HG02852 (cell line): ENCODE measurements around the gene MICALL2.

Source experiments
- ATAC-seq: cut with Tn5 transposase; IDR thresholded peaks from one replicate; pipeline ENCODE4 v1.9.1; 2021; ENCODE audit warnings: mild to moderate bottlenecking, moderate library complexity; ENCODE audit not compliant: unreplicated experiment

MICALL2 gene

DNA sequence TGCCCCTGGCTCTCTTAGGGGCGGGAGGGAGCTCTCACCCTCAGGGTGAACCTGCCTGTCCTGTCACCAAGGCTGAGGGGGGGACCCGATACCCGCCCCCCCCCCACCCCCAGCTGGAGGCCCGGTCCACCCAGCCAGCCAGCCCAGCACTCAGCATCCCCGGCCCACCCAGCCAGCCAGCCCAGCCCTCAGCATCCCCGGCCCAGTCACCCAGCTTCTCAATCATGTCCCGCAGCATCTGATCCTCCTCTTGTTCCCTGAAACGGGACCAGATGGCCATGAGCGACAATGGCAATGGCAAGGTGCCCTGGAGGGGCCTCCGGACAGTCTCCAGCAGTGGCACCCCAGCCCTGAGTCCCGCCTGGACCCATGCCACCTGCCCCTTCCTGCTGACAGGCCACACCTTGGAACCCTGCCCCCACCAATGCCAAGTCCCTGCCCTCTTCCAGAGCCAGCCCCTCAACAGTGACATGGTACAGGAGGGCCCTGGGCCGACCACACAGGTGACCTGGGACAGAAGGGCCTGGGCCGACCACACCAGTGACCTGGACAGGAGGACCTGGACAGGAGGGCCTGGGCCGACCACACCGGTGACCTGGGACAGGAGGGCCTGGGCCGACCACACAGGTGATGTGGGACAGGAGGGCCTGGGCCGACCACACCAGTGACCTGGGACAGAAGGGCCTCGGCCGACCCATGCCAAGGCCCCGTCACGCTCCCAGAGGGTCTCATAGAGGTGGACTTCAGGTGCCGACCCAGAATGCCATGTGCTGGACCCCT, 24.2 kb downstream of the MICALL2 start:
- ATAC-seq: no peak

GRCh38 chr7:1434165-1434718, 25.0 kb downstream of the MICALL2 start:
- no peak for ATAC-seq

GRCh38 chr7:1433128-1433920, 25.9 kb downstream of the MICALL2 start:
- no peak for ATAC-seq

- no peak for ATAC-seq
Observed at GRCh38 chr7:1432411-1433082, 26.7 kb downstream of the MICALL2 start.

GRCh38 chr7:1431634-1432380, 27.5 kb downstream of the MICALL2 start:
- ATAC-seq: no peak

- ATAC-seq: no peak
Observed at GRCh38 chr7:1431226-1431625, 28.0 kb downstream of the MICALL2 start.

DNA sequence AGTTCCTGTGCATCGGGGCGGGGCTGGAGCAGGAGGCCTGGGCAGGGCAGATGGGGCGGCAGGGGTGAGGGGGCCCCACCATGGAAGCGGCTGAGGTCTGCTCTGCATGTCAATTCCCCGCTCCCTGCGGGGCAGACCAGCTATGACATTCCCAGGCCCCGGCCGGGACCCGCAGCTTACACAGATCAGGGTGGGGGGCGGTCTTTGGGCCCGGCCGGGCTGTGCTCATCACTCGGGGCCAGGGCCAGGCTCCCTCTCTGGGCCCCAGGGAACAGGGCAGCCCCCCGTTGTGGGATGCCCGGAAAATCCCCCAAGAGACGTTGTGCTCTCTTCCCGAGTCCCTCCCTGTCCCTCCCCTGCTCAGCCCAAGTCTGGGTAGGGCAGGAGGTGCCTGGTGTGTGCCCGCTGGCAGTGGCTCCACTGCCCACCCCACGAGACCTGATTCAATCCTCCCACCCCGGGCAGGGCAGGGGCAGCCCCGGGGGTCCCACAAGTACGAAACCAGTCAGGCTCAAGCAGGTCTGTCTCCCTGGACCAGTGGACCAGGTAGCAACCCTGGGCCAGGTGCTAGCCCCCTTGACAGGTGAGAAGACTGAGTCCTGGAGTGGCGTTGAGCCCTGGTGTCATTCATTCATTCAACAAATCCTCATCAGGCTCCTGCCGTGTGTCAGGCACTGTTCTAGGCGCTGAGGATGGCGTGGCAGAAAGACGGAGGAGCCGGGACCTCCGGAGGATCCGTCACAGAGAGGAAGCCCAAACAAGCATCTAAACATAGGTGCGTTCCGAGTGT, 29.0 kb downstream of the MICALL2 start:
- ATAC-seq: no peak

DNA sequence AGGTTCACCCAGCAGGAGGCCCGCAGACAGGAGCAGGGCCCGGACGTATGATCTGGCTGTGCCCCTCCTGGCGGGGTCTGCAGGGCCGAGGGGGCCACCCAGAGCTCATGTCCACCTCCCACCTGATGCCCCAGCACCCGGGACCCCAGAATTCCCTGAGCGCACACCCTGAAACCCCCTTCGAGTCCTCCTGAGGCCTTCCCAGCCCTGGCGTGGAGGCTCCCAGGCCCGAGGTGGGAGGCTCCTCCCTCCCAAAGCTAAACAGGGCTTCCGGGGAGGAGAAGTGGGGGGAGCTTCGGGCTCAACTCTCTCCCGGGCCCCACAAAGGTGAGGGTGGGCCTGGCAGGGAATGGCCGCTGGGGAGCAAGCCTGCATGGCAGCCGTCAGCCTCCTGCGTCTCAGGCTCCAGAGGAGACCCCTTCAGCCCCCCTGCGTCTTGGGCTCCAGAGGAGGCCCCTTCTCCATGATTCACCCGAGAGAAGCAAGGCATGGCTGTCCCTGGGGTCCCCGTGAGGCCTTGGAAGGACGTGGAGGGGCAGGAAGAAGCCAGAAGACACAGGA, 30.2 kb downstream of the MICALL2 start:
- ATAC-seq: no peak

DNA sequence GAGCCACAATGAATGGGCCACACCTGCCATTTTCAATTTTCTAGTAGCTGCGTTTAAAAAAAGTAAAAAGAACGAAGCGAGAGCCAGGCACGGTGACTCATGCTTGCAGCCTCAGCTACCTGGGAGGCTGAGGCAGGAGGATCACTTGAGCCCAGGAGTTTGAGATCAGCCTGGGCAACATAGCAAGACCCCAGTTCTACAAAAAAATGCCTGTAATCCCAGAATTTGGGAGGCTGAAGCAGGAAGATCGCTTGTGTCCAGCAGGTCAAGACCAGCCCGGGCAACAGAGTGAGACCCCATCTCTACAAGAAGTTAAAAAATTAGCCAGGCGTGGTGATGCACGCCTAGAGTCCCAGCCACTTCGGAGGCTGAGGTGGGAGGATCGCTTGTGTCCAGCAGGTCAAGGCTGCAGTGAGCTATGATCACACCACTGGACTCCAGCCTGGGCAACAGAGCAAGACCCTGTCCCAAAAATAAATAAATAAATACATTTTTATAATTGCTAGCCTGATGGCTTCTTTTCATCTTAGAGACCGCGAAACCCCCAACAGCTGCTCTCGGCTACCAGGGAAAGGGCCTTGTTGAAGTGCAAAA, 32.1 kb downstream of the MICALL2 start:
- no peak for ATAC-seq

DNA sequence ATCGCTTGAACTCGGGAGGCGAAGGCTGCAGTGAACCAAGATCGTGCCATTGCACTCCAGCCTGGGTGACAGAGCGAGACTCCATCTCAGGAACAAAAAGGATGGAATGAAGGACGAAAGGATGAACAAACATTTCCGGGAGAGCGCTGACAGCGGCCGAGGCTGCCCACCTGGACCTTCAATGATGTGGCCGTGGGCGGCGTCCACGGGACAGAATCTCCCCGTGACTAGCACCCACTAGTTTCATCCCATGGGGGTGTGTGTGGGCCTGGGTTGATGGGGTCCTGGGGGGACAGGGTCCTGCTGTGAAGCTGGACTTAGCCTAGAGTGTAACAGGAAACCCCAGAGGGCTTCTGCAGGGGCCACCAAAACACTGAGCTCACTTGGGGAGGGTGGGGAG, 32.8 kb downstream of the MICALL2 start:
- ATAC-seq: no peak

GRCh38 chr7:1425292-1426136, 33.8 kb downstream of the MICALL2 start:
- no peak for ATAC-seq

DNA sequence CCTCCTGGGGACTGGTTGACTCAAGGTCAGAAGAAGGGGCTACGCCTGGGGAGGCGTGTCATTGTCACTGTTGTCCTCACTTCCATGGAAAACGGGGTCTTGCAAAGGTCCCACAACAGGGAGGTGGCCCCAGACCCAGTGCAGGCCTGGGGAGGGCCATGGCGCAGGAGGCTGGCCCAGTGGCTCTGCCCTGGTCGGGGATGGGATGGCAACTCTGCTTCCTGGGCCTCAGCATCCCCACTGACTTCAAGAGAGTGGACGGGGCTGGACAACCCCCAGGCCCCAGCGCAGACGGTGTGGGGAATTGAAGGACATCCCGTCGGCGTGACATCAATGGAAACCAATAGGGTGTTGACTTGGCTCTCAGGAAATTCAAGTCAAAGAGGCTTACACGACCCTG, 35.2 kb downstream of the MICALL2 start:
- ATAC-seq: no peak

DNA sequence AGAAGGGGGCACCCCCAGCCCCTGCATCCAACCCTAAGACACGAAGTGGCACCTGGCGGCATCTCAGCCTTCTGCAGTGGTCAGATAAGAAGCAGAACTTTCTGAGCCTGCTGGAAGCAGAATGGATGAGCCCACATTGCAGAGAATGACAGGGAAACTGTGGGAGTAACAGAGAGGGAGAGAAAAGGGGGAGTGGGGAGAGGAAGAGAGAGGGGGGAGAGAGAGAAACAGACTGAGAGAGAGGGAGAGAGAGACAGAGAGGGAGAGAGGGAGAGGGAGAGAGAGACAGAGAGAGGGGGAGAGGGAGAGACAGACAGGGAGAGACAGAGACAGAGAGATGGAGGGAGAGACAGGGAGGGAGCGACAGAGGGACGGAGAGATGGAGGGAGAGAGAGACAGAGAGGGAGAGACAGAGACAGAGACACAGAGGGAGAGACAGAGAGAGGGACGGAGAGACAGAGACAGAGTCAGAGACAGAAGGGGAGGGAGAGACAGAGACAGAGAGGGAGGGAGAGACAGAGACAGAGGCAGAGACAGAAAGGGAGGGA, 35.9 kb downstream of the MICALL2 start:
- no peak for ATAC-seq

DNA sequence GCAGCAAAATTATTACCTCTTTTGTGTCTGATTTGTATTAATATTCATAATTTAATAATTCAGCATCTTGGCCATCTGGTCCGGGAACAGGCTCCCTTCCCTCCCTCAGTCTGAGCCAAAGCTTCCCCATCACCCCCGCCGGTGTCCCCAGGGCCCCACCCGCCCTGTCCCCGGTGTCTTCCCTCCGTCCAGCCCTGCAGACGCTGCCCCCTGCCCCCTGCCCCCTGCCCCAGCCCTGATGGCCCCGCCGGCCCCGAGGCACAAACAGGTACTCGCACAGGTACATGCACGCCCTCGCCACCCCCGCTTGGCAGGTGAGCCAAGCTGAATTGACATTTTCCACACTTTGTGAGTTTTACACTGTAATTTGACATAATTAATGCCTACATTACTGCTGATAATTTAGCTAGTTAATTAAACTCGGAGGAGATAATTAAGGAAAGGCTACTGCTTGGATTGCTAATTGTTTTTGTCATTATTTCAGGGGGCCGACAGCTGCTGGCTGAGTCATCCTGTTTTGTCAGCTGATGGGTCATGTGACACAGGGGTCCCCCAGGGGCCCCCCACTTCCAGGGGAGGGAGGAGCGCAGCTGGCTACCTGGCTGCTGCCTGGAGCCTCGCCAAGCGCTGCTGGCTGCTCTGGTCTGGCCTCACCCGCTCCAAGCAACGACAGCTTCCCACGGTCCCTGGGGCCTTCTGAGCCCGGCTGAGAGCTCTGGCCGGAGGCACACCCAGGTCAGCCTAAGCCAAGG, 36.6 kb downstream of the MICALL2 start:
- ATAC-seq: no peak

DNA sequence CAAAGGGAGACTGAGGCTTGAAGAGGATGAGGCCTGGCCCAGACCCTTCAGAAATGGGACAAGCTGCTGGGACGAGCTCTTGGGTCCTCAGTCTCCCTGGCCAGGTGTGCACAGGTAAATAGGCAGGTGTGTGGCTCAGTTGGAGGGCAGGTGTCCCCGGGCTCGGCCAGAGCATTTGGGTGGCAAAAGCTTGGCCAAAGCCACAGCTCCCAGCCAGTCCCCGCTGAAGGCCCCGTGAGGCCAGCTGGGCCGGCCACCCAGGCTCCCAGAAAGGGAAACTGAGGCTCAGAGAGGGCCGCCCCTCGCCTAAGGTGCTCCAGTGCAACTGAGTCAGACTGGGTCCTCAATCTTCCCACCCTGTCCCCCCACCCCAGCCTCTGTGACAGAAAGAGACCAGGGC, 37.3 kb downstream of the MICALL2 start:
- no peak for ATAC-seq

GRCh38 chr7:1421020-1421790, 38.1 kb downstream of the MICALL2 start:
- ATAC-seq: no peak

DNA sequence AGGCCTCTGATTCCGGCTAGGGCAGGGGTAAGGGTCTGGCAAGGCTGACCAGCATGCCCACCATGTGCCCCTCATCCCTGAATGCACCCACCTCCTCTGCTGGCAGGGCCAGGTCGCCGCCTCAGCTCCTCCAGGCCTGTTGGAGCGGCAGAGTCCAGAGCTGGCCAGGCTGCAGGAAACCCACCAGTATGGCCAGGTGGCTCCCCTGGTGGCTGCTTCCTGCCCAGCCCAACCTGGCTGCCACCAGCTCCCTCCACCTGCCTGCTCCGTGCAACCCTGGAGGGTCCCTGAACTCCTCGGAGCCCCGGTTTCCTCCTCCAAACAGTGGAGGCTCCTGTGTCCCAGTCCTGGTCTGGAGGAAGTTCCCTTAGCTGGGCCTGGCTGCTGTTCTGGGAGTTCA, 39.6 kb downstream of the MICALL2 start:
- no peak for ATAC-seq
